ENCODE measurements around the gene EML4. TPM values are rescaled to one million over a fixed set of nuclear protein-coding genes. Genes with fewer than 3 reads are reported as not detected.
"Not testable (repeated sequence)": the region's sequence is repeated elsewhere in the genome, so short reads cannot be mapped to it uniquely, and the experiment has no call there.

Gene EML4
- polyA plus RNA-seq, 1 donor: 142 TPM

DNA sequence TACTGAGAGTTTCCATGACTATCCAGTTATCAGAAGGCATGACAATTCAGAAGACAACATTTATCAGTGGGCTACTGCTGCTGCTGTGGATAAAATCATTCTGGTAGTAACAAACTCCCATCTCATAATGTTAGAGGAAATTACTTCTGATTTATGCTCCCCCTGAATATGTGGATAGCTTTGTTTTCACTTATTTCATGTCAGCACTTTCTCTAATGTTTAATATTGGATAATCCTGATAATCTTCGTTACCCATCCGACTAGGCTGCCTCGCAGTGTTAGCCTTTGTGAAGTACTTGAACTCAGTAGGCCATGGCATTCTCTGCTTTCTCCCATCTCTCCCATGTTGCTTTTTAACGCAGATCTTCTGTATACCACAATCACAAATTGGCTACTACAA, 163.4 kb downstream of the EML4 start:
- no peak for DNase-seq

DNA sequence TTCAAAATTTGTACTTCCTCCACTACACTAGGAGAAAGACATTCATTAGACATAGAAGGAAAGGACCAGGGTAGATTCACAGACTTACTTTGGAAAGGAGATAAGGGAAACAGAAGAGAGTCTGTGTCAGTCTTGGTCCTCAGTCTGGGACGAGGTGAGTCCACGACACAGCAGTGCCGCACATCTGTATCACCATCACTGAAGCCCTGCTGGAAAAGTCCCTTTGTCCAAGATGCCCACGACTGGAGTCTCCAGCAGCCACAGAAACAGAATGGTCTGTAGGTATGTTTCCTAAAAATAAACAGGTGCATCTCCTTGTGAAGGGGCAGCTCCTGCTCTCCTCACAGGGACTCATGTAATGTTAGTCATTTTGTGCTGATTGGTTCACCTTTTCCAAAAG, 164.4 kb downstream of the EML4 start:
- no peak for DNase-seq

DNA sequence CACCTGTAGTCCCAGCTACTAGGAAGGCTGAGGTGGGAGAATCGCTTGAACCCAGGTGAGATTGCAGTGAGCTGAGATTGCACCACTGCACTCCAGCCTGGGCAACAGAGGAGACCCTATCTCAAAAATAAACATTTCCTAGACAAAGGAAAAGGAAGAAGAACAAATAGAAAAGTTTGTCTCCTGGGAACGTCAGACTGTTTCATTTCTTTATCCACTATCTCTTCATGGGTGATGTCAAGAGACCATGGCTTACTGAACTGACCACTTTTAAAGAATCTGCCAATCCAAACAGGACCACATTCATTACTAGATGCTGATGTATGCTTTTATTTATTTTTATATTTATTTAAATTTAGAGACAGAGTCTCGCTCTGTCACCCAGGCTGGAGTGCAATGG, 165.1 kb downstream of the EML4 start:
- DNase-seq: no peak

DNA sequence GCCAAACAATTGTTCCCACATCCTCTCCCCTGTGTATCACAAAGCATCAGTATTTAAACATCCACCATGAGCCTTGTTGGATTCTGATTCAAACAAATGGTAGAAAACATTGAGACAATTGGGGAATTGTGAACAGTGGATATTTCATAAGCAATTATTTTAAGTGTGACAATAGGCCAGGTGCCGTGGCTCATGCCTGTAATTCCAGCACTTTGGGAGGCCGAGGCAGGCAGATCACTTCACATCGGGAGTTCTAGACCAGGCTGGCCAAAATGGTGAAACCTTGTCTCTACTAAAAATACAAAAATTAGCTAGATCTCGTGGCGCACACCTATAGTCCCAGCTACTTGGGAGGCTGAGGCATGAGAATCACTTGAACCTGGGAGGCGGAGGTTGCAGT, 165.7 kb downstream of the EML4 start:
- not testable (repeated sequence) for DNase-seq

DNA sequence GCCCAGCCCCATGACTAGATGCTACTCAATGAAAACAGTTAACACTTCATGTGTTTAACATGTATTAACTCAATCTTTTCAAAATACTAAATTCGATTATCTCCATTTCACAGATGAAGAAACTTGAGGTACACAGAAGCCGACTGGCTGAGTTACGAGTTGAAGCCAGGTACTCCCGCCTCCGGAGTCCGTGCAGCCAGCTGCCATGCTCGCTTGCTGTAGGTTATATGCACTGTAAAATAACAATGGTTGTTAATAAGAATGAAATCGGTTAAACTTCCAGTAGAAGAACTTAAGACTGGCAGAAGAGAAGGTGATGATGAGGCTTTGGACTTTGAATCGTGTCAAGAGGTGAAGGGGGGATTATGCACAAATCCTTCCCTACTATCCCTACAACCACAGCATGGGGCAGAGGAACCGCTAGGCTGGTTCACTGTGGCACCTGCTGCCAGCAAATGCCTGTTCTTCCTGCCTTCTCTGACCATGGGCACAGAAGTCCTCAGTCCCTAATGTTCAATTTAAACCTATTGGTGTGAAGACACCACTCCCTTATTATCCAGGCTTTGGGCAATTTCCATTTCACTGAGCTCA, 166.5 kb downstream of the EML4 start:
- DNase-seq: no peak

DNA sequence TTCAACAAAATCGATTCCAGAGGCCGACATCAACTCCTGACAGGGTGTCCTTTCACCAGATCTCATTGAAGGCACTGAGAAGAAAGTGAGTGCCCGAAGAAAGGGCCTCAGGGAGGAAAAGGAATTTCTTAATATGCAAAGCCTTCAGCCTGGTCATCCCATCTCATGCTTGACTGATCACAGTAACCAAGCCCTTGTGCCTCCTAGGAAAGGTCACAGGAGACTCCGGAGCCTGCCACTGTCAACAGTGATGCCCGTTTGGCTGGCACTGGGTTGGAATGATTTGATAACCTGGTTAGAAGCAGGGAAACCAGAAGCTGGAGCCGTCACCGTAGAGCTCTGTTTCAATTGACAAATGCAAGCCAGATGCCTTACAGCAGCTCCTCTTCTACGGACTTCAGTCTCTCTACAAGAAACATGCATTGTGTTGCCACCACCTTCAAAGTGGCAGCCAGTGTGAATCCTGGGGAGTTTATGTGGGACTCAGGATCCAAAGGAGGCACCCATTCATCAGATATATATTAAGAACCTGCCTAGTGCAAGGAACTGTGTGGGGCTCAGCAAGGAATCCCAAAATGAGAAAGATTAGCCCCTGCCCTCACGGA, 167.3 kb downstream of the EML4 start:
- no peak for DNase-seq

DNA sequence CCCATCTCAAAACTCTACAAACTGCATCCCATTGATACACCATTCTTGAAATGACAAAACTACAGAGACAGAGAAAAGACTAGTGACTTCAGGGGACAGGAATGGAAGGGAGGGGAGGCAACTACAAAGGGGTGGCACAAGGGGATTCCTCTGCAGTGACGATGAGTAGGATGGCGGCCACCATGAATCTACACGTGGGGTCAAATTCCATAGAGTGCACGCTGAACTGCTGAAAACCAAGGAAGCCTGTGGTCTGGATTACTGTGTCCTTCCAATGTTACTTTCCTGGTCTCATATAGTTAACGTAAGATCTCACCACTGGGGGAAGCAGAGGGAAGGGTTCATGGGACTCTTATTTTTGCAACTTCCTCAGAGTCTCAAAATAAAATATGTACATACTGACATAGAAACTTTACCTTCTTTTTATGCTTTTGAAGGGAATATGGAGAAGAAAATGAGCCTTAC, 168.2 kb downstream of the EML4 start:
- DNase-seq: no peak

DNA sequence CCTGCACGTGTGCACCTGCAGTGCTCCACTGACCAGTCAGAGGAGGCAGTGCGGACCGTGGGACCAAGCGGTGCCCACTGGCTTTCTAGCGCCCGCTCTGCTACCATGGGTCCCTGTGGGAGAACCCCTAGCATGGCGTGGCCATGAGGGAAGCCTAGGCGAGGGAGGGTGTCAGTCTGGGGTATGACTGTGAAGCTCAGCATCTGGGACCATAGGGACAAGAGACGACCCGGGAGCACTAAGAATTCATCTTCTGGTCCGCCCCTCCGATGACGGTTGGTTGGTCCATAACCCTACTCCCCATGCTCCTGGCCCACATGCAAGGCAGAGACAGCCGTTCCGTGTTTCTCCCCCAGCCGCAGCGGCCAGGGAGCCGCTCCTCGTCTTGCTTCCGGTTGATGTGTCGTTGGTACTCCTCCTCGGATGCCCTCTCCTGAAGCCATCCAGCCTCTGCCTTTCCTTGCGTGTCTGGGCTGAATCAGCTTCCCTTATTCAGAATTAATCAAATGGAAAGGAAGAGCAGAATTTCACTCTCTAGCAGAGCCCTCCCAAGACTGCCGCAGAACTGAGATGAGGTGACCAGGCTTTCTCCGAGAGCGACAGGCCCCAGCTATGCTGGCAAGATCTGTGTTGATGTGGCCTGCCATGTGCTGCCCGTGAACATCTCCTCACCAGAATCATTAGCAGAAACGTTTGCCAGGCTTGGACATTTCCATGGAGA, 168.9 kb downstream of the EML4 start:
- DNase-seq: no peak

DNA sequence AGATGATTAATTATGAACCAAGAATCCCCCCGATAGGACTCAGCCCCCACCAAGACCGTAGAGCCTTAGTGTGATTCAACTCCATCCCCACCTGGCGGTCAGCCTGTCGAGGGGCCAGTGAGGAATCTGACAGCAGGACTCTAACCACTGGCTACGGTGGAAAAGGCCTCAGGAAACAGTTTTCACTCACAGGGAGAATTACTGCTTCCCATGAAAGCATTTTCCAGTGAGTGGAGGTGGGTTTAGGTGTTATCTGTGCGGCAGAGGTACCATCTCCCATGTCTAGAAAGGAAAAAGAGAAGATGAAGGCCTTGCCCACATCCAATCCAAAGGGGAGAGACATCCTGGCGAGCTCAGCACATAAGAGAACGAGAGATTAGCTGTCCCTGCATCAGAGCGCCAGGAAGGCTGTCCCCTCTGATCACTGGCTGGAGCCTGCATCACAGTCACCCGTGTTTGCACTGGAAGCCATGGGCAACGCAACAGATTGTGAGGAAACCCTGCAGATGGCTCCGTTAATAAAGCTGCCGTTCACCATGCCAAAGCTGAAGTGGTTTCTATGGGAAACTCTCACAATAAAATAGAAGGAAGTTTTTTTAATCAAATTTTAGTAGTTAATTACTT, 169.5 kb downstream of the EML4 start:
- DNase-seq: no peak

DNA sequence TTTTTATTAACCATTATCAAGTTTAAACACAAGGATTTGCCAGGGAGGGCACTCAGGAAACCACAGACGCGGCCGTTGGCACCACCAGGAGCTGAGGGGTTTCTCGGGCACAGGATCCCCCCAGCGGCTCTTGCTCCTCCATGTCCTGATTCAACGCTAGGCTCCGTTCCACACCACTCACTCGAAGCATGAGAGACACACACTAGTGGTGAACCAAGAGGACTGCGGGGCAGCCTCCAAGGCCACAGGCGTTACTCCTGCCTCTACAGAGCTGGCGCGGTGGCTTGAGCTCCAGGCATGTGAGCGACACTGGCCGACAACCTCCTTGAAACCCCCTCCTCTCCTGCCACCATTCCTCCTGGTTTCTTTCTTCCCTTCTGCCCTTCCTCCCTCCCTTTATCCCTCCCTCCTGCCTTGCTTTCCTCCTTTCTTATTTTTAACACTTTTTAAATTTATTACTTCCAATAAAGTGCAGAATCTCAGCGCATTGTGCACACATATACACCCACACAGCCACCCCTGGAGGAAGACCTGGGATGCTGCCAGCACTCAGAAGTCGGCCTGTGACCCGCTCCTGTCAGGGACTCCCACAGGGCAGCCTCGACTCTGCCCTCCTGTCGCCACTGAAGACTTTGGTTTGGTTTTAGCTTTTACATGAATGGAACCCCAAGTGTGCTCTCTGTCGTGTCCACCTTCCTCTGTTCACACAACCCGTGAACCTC, 170.2 kb downstream of the EML4 start:
- no peak for DNase-seq

DNA sequence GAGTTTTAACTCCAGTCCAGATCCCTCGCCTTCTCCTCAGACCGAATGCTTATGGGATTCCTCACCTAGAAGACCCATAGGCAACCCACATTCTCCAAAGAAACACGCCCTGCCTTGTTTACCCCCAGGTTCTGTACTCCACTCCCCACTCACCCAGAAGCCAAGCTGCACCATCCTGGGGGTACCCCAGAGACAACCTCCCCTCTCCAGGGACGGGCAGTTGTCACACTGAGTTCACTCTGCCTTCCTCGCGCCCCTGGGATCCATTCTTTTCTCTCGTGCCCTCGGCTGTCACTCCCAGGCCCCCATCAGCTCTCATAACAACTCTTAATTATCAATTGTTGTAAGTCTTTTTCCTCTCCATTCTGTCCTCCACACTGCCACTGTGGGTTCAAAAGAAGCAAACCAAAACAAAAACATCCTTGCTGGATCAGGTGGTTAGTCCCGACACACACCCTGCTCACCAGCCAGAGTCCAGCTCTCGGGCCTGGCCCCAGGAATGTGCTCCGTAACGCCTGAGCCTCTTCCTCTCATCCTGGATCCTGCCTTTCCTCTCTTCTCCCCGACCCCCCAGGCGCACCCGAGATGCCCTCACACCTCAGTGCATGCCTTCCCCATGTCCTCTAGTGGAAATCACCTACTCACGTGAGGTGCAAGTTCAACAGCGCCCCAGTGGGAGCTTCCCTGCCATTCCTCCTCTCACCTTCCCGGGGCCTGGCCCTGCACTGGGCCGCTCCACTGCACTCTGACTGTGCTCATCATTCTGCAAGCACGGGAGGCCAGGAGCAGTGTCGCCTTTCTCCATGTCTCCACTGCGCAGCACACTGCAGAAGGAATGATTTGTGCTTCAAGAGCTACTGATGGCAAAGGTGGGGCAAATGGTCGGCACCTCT, 171.1 kb downstream of the EML4 start:
- no peak for DNase-seq

DNA sequence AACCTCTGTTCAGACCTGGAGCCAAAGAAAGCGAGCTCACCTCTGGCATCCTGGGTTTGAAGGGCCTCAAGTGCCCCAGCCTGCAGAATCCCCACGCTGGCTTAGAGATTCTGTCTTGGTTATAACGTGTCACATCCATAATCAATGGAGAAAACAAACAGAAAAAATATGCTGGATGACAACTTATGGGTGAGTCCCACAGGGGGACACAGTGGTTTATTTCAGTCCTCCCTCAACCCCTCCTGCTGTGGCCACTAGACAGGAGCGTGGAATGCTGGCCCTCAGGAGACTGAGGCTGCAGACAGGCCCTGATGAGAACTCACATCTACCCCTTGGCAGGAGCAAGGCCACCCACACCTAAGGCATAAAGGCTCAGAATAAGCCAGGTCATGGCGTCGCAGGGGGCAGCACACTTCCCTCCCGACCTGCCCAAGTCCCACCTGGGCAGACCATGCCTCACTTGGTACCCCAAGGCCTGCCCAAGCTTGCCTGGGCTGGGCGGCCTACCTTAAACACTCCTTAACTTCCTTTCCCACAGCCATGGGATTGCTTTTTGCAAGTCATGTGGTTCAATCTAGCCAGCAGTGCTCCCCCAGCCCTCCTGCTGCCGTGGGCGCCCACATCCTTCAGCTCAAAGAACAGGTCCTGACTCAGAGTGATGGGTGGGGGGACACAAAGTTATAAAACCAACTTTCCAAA, 171.9 kb downstream of the EML4 start:
- no peak for DNase-seq

DNA sequence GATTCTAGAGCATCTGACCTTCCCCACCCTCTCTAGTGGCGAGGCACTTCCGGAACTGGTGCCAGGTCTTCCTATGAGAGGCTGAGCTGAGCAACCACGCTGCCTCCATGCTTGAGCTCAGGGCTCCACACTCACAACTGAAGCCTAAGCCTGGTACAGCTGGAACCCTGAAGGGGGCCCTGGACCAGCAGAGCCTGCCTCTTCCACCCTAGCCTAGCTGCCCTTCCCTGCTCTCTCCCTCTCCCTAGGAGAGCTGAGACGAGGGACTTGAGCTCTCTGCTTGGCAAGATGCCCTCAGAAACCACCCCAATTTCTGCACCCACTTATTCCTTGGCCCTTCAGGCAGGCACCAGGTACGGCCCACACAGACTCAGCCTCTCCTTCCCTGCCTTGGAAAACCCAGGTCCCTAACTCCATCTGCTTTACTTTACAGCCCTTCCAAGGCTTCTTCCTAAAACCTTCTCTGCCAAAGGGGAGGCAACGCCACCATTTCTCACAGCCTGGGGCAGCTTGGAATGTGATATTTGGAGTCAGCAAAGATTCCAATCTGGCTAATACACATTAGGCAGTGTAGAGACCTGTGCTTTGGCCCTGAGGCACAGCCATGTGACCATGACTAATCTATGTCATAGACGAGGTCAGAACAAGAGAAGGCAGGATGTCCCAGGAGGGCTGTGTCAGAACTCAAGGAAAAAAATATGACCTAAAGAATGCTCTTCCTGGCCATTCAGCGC, 173.1 kb downstream of the EML4 start:
- DNase-seq: no peak

DNA sequence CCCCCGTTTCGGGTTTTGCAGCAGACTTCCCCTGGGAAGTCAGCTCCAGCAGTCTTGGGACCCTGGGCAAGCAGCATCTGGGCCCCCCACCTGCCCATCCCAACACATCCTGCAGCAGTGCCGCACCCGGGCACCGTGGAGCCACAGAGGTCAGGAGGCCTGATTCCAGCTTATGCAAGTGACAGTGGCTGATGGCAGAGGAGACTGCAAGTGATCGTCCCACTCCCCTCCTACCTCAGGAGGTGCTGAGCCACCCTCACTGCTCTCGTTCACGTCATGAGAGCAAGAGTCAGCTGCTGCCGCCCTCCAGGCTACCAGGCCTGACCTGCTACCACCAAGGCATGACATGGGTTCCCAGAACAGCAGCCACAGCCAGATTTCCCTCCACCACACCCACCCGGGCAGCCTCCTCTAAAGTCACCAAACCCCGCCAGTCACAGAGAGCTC, 173.7 kb downstream of the EML4 start:
- DNase-seq: no peak

DNA sequence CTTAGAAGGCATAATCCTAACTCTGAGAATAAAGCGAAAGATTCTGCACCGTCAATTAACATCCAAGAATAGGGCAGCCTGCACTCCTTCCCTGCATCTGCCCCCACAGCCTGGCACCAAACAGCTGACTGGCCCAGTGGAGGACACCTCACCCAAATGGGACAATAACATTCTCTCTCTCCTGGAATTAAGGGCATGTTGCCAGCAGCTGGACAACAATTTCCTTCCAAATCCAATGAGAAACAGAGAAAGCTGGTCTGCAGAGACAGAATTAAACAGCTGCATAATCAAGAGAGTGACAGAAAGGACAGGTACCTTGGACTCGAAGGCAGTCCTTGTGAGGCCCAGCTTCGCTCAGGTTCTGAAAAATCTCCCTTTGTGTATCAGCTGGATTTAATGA, 176.8 kb downstream of the EML4 start:
- no peak for DNase-seq

DNA sequence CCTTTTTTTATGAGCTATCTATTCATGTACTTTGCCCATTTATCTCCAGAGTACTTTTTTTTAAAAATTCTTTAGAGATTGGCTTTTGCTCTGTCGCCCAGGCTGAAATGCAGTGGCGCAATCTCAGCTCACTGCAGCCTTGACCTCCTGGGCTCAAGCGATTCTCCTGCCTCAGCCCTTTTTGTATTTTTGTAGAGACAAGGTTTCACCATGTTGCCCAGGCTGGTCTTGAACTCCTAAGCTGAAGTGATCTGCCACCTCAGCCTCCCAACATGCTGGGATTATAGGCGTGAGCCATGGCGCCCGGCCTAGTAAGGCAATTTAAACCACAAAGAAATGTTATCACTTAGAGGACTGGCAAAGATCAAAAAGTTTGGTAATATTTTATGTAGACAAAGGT, 177.7 kb downstream of the EML4 start:
- not testable (repeated sequence) for DNase-seq

DNA sequence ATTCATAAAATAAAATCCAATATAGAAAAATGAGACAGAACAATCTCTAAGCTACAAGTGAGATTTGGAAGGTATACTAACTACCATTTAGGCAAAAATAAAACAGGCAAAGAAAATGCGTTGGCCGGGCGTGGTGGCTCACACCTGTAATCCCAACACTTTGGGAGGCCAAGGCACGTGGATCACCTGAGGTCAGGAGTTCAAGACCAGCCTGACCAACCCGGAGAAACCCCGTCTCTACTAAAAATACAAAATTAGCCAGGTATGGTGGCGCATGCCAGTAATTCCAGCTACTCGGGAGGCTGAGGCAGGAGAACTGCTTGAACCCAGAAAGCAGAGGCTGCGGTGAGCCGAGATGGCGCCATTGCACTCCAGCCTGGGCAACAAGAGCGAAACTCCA, 178.4 kb downstream of the EML4 start:
- not testable (repeated sequence) for DNase-seq

DNA sequence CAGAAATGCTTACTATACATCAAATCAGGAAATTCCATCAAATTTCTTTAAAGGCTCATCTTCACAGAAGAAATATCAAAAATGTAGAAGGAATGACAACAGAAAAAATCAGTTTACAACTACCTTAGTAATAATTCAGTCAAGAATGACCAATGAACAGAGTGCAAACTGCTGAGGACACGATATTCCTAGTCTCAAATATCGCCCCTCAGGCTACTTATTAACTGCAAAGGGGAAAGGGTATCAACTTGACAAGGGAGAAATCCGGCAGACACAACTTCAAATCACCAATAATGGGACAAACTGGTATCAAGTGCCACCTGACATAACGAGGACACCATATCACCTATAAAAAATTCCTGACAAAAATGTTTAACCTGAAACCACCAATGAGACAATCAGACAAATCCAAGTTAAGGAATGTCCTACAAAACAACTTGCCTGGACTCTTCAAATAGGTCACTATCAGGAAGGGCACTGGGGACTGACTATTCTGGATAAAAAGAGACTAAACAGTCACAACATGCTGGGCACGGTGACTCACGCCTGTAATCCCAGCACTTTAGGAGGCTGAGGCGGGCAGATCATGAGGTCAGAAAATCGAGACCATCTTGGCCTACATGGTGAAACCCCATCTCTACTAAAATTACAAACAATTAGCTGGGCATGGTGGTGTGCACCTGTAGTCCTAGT, 179.1 kb downstream of the EML4 start:
- DNase-seq: no peak

DNA sequence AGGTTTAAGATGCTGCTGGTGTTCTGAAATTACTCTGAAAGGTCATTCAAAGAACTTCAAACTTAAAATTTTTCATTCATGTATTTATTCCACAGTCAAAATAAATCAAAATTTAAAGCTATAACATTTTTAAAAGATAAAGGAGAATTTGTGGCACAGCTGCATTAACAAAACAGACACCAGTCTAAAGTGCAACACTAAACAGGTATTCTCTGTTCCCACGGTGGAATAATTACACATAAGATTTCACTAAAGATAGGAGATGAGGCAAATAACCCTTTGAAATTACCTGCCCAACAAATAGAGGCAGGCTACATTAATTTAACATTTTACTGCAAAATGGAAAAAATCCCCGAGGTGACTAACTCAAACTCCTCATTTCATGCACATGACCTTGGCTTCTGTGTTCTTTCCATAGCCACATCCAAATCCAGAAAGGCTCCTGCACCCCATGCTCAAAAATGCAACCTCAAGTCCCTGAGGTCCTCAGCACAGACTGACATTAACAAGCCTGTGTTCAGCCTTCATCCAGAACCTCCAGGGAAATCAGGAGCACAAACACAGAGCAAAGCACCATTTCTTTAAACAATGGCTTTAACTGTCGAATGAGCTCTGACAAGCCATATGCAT, 181.4 kb downstream of the EML4 start:
- no peak for DNase-seq

Data from left kidney (tissue), 2 donors.